OCI-LY3 (cell line): ENCODE measurements around the gene PEX7.

ENCODE experiments used
- H2AFZ ChIP-seq: fragments of 200-600, 300-600 bp; shearing (Covaris generic); 2 replicates; pipeline ENCODE4 v1.6.0; 2014; ENCODE audit warnings: antibody characterized with exemption, low read depth, low read length
- H3K27ac ChIP-seq: fragments of 200-600, 300-600 bp; sonication (generic); 2 replicates; pipeline ENCODE4 v1.5.1; 2014; ENCODE audit warnings: mild to moderate bottlenecking, low read length, moderate library complexity, mixed read lengths
- H3K27me3 ChIP-seq: fragments of 200-600, 300-600 bp; sonication (generic); 2 replicates; pipeline ENCODE4 v1.6.1; 2014; ENCODE audit warnings: low read depth, low read length, mixed read lengths
- H3K36me3 ChIP-seq: fragments of 200-600, 300-600 bp; sonication (generic); replicated peaks from 2 replicates; pipeline ENCODE3; 2014; ENCODE audit warnings: low read depth, low read length, mixed read lengths
- H3K4me1 ChIP-seq: fragments of 300-600, 200-600 bp; sonication (generic); 2 replicates; pipeline ENCODE4 v1.6.1; 2014; ENCODE audit warnings: low read length, mixed read lengths
- H3K4me2 ChIP-seq: fragments of 200-600, 300-600 bp; sonication (generic); 2 replicates; pipeline ENCODE4 v1.6.1; 2014; ENCODE audit warnings: low read length, mixed read lengths
- H3K4me3 ChIP-seq: fragments of 300-600, 200-600 bp; sonication (generic); 2 replicates; pipeline ENCODE4 v1.5.1; 2014; ENCODE audit warnings: antibody characterized with exemption, mild to moderate bottlenecking, low read length, moderate library complexity
- H3K79me2 ChIP-seq: fragments of 300-600, 200-600 bp; shearing (Covaris generic); 2 replicates; pipeline ENCODE4 v1.6.1; 2014; ENCODE audit warnings: mild to moderate bottlenecking, low read length, mixed read lengths
- H3K9ac ChIP-seq: fragments of 300-600, 200-600 bp; shearing (Covaris generic); 2 replicates; pipeline ENCODE4 v1.6.0; 2014; ENCODE audit warnings: mild to moderate bottlenecking, low read length, moderate library complexity
- H3K9me3 ChIP-seq: fragments of 200-600, 300-600 bp; shearing (Covaris generic); 2 replicates; pipeline ENCODE4 v1.6.1; 2014; ENCODE audit warnings: low read length, mixed read lengths; ENCODE audit not compliant: insufficient read depth
- H4K20me1 ChIP-seq: fragments of 200-600, 300-600 bp; sonication (generic); 2 replicates; pipeline ENCODE4 v1.6.1; 2016; ENCODE audit warnings: low read length, mixed read lengths; ENCODE audit not compliant: insufficient read depth
- EZH2phosphoT487 ChIP-seq: fragments of 200-600 bp; shearing (Covaris generic); IDR thresholded peaks from 2 replicates; pipeline ENCODE4 v1.6.1; 2018; ENCODE audit warnings: antibody characterized with exemption, mixed run types, low read depth
- TF ChIP-seq, protein P1 (sequence below): fragments of 200-600, 300-600 bp; sonication (generic); IDR thresholded peaks from 2 replicates; pipeline ENCODE4 v1.5.1; 2014; ENCODE audit warnings: antibody characterized with exemption, low read length, low read depth

PEX7 gene

DNA sequence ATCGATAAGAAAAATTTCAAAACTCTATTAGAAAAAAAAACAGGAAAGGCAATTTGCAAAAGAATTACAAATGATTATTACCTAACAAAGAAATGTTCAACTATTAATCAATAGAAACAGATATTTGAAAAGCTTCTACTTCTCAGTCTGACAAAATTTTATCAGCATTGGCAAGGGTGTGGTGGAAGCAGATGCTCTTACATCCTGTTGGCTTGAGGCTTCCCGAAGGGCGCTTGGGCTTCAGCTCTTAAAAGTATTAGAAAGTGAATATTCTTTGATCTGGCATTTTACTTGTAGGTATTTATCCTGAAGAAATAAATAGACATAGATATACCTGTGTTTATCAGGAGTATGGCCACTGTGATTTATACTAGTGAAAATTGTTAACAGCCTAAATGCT is 138.4 kb downstream of the PEX7 start:
- Histone ChIP-seq H3K36me3 (no peaks in the 10 kb centered on the region), H3K9me3 (no peaks in the 10 kb centered on the region), H3K4me3 (no peak overlapping the region), H3K4me2 (no peak overlapping the region), H3K27me3 (no peaks in the 10 kb centered on the region), H4K20me1 (no peaks in the 10 kb centered on the region), H3K9ac (no peak overlapping the region), H2AFZ (no peak overlapping the region), H3K4me1 (peaks cover under 1% of the 10 kb centered on the region), H3K27ac (no peak overlapping the region), H3K79me2 (no peaks in the 10 kb centered on the region)
- TF ChIP-seq, protein P1, sequence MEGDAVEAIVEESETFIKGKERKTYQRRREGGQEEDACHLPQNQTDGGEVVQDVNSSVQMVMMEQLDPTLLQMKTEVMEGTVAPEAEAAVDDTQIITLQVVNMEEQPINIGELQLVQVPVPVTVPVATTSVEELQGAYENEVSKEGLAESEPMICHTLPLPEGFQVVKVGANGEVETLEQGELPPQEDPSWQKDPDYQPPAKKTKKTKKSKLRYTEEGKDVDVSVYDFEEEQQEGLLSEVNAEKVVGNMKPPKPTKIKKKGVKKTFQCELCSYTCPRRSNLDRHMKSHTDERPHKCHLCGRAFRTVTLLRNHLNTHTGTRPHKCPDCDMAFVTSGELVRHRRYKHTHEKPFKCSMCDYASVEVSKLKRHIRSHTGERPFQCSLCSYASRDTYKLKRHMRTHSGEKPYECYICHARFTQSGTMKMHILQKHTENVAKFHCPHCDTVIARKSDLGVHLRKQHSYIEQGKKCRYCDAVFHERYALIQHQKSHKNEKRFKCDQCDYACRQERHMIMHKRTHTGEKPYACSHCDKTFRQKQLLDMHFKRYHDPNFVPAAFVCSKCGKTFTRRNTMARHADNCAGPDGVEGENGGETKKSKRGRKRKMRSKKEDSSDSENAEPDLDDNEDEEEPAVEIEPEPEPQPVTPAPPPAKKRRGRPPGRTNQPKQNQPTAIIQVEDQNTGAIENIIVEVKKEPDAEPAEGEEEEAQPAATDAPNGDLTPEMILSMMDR: no peak
- no peak for TF ChIP-seq EZH2phosphoT487

DNA sequence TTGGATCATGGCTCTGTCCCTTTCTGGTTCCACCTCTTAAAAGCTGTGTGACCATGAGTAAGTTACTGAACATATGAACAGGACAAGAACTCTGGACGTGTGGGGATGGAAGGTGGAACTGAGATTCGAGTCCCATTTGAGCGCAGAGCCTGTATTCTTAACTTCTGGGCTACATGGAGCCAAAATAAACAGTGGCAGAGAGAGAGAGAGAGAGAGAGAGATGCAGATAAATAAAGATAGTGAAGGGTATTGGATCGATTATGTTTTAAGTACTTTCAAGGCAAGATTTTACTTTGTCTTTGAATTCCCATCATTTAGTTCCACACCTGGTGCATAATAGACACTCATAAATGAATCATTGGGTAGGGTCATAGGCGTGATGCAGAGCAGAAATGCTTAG is 139.5 kb downstream of the PEX7 start:
- no peak overlapping the region for H3K4me2 ChIP-seq
- H3K9me3 ChIP-seq: no peaks in the 10 kb centered on the region
- TF ChIP-seq, protein P1: no peak
- no peak for TF ChIP-seq EZH2phosphoT487
- H3K4me1 ChIP-seq: no peaks in the 10 kb centered on the region
- H3K79me2 ChIP-seq: no peaks in the 10 kb centered on the region
- no peak overlapping the region for H3K4me3 ChIP-seq
- no peaks in the 10 kb centered on the region for H4K20me1 ChIP-seq
- H3K9ac ChIP-seq: no peak overlapping the region
- no peaks in the 10 kb centered on the region for H3K36me3 ChIP-seq
- no peak overlapping the region for H3K27ac ChIP-seq
- H2AFZ ChIP-seq: no peak overlapping the region
- no peaks in the 10 kb centered on the region for H3K27me3 ChIP-seq

DNA sequence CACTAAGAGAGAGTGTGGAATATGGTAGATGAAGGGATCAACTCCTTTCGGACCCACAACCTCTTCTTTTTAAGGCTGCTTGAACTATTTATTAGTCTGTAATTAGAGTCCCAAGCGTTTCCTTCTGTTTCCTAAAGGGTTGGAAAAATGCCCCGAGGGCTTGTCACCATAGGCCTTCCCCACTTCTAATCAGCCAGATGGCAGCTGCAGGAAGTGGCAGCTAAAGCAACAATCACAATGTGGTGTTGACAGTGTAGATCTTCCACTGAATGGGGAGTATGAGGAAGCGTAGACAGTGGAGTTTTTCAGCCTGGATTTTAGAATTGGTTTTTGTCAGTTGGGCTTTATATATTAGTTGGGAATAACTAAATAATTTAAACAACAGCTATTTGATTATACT is 140.3 kb downstream of the PEX7 start:
- H3K4me3 ChIP-seq: no peak overlapping the region
- H3K36me3 ChIP-seq: no peaks in the 10 kb centered on the region
- H3K79me2 ChIP-seq: no peaks in the 10 kb centered on the region
- H3K9ac ChIP-seq: no peak overlapping the region
- H3K27me3 ChIP-seq: no peaks in the 10 kb centered on the region
- no peaks in the 10 kb centered on the region for H3K9me3 ChIP-seq
- no peak overlapping the region for H3K27ac ChIP-seq
- no peak overlapping the region for H3K4me2 ChIP-seq
- no peaks in the 10 kb centered on the region for H4K20me1 ChIP-seq
- H3K4me1 ChIP-seq: no peaks in the 10 kb centered on the region; the same call in 1 of the 2 replicates
- TF ChIP-seq, protein P1: no peak
- H2AFZ ChIP-seq: no peak overlapping the region

DNA sequence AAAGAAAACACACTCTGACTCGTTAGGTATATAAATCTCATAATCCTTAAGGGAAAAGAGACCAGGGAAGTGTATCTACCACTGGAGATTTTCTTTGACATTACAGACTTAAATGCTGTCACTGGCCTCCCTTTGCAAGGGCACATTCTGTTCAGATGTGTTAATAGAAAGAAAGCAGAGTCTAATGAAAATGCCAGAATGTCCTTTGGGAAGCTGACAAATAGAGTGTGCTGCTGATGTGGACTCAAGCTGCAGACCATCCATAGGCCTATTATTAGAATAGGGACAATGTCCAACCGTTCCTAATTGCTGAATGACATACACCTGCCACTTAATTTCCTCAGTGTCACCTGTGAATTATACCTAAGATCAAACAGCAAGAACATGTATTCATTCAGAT is 140.9 kb downstream of the PEX7 start:
- Histone ChIP-seq H3K4me2 (no peak overlapping the region), H3K4me1 (no peaks in the 10 kb centered on the region; the same call in 1 of the 2 replicates), H3K27me3 (no peaks in the 10 kb centered on the region), H3K27ac (no peak overlapping the region), H3K36me3 (no peaks in the 10 kb centered on the region), H4K20me1 (no peaks in the 10 kb centered on the region), H3K9me3 (no peaks in the 10 kb centered on the region), H3K4me3 (no peak overlapping the region), H2AFZ (no peak overlapping the region), H3K9ac (no peak overlapping the region), H3K79me2 (no peaks in the 10 kb centered on the region)
- TF ChIP-seq EZH2phosphoT487: no peak
- TF ChIP-seq, protein P1: no peak
